Measurements from ENCODE around the gene CMTM2. TPM values are rescaled to one million over a fixed set of nuclear protein-coding genes. Genes with fewer than 3 reads are reported as not detected.
A peak's percentile ranks its signal among the peaks of the same experiment; 100 is the strongest.

Gene CMTM2
- total and polyA plus RNA-seq, 12 donors = 0.17 to 0.80 (median 0.55) TPM; not detected in 9

GRCh38 chr16:66548068-66548467 lies 31.2 kb upstream of the CMTM2 start:
- peaks cover 18 to 35% of the 10 kb centered on the region in 2 donors for H3K4me1 ChIP-seq (replicated peaks in 1 of 2)
- no peaks in the 10 kb centered on the region for H3K36me3 ChIP-seq (replicated peaks in 1 of 2)
- 78 to 98% (median 86%) methylated on average over 4 of the region's 4 CpGs for WGBS, 4 donors
- H3K27ac ChIP-seq = peak overlapping the region in 3 of 5 donors; percentile 53 to 96 (median 87)
- H3K27me3 ChIP-seq = no peaks in the 10 kb centered on the region
- intact Hi-C loops (cut with DNase I) = no loop called here
- DNase-seq = no peak
- H3K4me3 ChIP-seq = no peak overlapping the region
- no peaks in the 10 kb centered on the region for H3K9me3 ChIP-seq (replicated peaks in 1 of 3)
- TF ChIP-seq POLR2A (IDR thresholded peaks at IDR 0.05) (no peak), CTCF (IDR thresholded peaks at IDR 0.05) (no peak)

DNA sequence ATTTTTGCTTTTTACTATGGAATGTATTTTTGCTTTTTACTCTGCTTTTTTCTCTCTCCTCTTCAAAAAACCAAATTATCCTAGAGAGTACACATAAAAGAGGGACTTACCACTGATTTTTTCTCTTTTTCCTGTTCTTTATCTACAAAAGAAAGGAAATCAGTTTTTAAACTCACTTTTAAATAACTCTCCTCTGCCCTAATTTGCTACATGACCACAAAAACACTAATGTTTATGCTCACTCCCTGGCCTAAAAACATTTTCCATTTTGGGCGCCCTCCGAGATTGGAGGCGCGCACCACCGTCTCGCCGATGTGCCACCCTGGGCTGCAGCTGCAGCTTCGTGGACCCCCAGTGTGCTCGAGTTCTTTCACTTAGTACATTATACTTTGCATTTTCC lies 30.4 kb upstream of the CMTM2 start:
- Histone ChIP-seq H3K4me3 (peak overlapping the region in 2 of 4 donors; percentile 56 to 79), H3K9me3 (replicated peaks in 1 of 3) (no peaks in the 10 kb centered on the region), H3K4me1 (replicated peaks in 1 of 2) (peaks cover 25 to 43% of the 10 kb centered on the region in 2 donors), H3K27me3 (no peaks in the 10 kb centered on the region), H3K36me3 (replicated peaks in 1 of 2) (no peaks in the 10 kb centered on the region), H3K27ac (peak overlapping the region in 4 of 5 donors; percentile 87 to 96 (median 92))
- DNase-seq = no peak
- TF ChIP-seq POLR2A (IDR thresholded peaks at IDR 0.05) (no peak), CTCF (IDR thresholded peaks at IDR 0.05) (no peak)
- intact Hi-C loops (cut with DNase I) = no loop called here
- 63 to 79% (median 73%) methylated on average over 9 of the region's 9 CpGs for WGBS, 4 donors

DNA sequence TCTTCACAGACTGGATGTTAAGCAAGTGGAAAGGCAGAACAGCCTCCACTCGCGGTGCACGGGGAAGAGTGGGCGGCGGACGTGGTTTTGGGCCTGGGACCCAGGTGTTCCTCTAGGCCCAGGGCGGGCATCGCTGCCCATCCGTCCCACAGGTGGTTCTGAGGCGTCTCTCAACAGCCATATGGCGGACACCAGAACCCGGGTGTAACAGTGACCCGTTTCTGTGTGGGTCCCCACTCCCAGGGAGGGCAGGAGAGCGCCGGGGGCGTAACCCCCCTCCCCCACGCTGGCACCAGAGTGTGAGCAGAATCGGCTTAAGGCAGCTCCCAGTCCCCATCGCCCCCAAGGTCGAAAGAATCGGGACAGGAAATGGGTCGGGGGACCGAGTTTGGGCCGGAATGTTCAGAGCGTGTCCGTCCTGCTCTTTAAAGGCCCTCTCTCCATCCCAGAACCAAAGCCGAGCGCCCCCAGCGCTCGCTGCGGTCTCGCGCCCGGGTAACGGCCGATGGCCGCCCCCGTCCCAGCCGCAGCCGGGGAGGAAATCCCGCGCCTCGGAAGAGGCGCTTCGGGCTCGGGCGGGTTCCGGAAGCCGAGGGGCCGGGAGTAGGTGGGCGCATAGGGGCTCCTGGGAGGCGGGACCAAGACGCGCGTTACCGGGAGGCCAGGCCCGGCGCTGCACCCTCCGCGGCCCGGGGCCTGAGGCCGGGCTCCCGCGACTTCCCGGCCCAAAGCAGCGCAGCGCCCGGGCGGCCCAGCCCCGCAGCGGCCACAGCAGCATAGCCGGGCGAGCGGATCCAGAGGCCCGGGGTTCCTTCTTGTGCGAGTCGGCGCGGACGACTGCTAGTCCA lies 29.8 kb upstream of the CMTM2 start, which contains the start of gene TK2:
Gene TK2 (minus strand): TSS at position 839 of the 848 bp plus-strand sequence. CDS start 61 bp downstream, at position 778.
- Histone ChIP-seq H3K4me1 (replicated peaks in 1 of 2) (peaks cover 25 to 50% of the 10 kb centered on the region in 2 donors), H3K4me3 (peak within 1 kb of the TSS; percentile 56 to 90 (median 70)), H3K9me3 (replicated peaks in 1 of 3) (no peaks in the 10 kb centered on the region), H3K27me3 (no peaks in the 10 kb centered on the region), H3K27ac (peak within 1 kb of the TSS; percentile 45 to 96 (median 92)), H3K36me3 (replicated peaks in 1 of 2) (no peaks in the 10 kb centered on the region)
- intact Hi-C loops (cut with DNase I) = loop anchor here in 1 of 2 donors (5.0 kb wide), 1 partner anchor 53 kb away; the partner anchor contains the start of gene CMTM3
- 0 to 24% (median 3%) methylated on average over 7 to 80 of the region's 80 CpGs for WGBS, 4 donors
- peak in 2 of 6 experiments; percentile 22 to 23 for TF ChIP-seq CTCF (IDR thresholded peaks at IDR 0.05)
- TF ChIP-seq POLR2A (IDR thresholded peaks at IDR 0.05) = peak; percentile 67 to 87
- peak; percentile 45 to 84 (median 59) for DNase-seq

GRCh38 chr16:66551348-66551759 lies 27.9 kb upstream of the CMTM2 start:
- no peaks in the 10 kb centered on the region for H3K27me3 ChIP-seq
- no peaks in the 10 kb centered on the region for H3K36me3 ChIP-seq (replicated peaks in 1 of 2)
- intact Hi-C loops (cut with DNase I) = loop anchor here in 1 of 2 donors (5.0 kb wide), 1 partner anchor 51 kb away; the partner anchor contains the start of gene CMTM3
- H3K4me3 ChIP-seq = no peak overlapping the region
- peak in 4 of 6 experiments; percentile 17 to 38 (median 28) for TF ChIP-seq CTCF (IDR thresholded peaks at IDR 0.05)
- no peak for TF ChIP-seq POLR2A (IDR thresholded peaks at IDR 0.05)
- peak in 3 of 7 donors; percentile 19 to 61 (median 27) for DNase-seq
- H3K4me1 ChIP-seq (replicated peaks in 1 of 2) = peaks cover 25 to 51% of the 10 kb centered on the region in 2 donors
- H3K9me3 ChIP-seq (replicated peaks in 1 of 3) = no peaks in the 10 kb centered on the region
- 51 to 60% (median 55%) methylated on average over 6 of the region's 6 CpGs for WGBS, 4 donors
- peak overlapping the region in 2 of 5 donors; percentile 94 to 96 for H3K27ac ChIP-seq
